Measurements from ENCODE around the gene CEP20.

Gene CEP20

DNA sequence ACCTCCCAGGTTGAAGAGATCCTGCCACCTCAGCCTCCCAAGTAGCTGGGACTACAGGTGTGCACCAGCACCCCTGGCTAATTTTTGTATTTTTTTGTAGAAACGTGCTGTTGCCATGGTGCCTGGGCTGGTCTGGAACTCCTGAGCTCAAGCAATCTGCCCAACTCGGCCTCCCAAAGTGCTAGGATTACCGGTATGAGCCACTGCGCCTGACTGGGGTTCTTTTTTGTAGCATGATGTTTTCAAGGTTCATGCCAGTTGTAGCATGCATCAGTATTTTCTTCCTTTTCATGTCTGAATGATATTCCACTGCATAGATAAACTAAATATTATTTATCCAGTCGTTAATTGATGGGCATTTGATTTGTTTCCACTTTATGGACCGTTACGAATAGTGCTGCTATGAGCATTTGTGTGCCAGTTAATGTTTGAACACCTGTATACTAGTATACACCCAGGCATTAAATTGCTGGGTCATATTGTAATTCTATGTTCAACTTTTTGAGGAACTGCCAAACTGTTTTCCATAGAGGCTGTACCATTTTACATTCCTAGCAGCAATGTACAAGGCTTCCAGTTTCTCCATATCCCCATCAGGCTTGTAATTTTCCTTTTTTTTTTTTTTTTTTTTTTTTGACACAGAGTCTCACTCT lies 24.8 kb upstream of the CEP20 start:
- TF ChIP-seq TAF1 (IDR thresholded peaks at IDR 0.05; ENCODE audit: borderline replicate concordance, insufficient read depth, low read length) (no peak), SIN3A (IDR thresholded peaks at IDR 0.05; ENCODE audit: borderline replicate concordance, insufficient read depth, low read length) (no peak), FOXP2 (optimal IDR thresholded peaks at IDR 0.05; ENCODE audit: borderline replicate concordance, extremely low read depth, extremely low read length, insufficient read depth) (no peak), POLR2AphosphoS5 (IDR thresholded peaks at IDR 0.05; ENCODE audit: low read depth, low read length) (no peak)
- TF ChIP-seq, protein P1, sequence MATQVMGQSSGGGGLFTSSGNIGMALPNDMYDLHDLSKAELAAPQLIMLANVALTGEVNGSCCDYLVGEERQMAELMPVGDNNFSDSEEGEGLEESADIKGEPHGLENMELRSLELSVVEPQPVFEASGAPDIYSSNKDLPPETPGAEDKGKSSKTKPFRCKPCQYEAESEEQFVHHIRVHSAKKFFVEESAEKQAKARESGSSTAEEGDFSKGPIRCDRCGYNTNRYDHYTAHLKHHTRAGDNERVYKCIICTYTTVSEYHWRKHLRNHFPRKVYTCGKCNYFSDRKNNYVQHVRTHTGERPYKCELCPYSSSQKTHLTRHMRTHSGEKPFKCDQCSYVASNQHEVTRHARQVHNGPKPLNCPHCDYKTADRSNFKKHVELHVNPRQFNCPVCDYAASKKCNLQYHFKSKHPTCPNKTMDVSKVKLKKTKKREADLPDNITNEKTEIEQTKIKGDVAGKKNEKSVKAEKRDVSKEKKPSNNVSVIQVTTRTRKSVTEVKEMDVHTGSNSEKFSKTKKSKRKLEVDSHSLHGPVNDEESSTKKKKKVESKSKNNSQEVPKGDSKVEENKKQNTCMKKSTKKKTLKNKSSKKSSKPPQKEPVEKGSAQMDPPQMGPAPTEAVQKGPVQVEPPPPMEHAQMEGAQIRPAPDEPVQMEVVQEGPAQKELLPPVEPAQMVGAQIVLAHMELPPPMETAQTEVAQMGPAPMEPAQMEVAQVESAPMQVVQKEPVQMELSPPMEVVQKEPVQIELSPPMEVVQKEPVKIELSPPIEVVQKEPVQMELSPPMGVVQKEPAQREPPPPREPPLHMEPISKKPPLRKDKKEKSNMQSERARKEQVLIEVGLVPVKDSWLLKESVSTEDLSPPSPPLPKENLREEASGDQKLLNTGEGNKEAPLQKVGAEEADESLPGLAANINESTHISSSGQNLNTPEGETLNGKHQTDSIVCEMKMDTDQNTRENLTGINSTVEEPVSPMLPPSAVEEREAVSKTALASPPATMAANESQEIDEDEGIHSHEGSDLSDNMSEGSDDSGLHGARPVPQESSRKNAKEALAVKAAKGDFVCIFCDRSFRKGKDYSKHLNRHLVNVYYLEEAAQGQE (IDR thresholded peaks at IDR 0.05; ENCODE audit: insufficient read depth in 1 of 2, low read depth in 2 of 2, low read length in 2 of 2), result no peak

DNA sequence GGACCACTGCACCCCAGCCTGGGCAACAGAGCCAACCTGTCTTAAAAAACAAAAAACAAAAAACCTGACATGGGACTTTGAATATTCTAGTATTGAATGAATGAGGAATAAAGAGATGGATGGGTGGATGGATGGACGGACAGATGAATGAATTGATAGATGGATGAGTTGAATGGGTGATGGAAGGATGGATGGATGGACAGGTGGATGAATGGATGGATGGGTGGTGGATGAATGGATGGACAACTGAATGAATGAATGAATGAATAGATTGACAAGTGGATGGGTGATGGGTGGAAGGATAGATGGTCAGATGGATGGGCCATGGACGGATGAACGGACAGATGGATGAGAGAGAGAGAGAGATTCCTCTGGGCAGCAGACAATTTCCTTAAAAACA lies 22.8 kb upstream of the CEP20 start:
- no peak for TF ChIP-seq POLR2AphosphoS5 (IDR thresholded peaks at IDR 0.05; ENCODE audit: low read depth, low read length)
- no peak for TF ChIP-seq FOXP2 (optimal IDR thresholded peaks at IDR 0.05; ENCODE audit: borderline replicate concordance, extremely low read depth, extremely low read length, insufficient read depth)
- TF ChIP-seq, protein P1 (IDR thresholded peaks at IDR 0.05; ENCODE audit: insufficient read depth in 1 of 2, low read depth in 2 of 2, low read length in 2 of 2), result no peak
- no peak for TF ChIP-seq SIN3A (IDR thresholded peaks at IDR 0.05; ENCODE audit: borderline replicate concordance, insufficient read depth, low read length)
- no peak for TF ChIP-seq TAF1 (IDR thresholded peaks at IDR 0.05; ENCODE audit: borderline replicate concordance, insufficient read depth, low read length)

DNA sequence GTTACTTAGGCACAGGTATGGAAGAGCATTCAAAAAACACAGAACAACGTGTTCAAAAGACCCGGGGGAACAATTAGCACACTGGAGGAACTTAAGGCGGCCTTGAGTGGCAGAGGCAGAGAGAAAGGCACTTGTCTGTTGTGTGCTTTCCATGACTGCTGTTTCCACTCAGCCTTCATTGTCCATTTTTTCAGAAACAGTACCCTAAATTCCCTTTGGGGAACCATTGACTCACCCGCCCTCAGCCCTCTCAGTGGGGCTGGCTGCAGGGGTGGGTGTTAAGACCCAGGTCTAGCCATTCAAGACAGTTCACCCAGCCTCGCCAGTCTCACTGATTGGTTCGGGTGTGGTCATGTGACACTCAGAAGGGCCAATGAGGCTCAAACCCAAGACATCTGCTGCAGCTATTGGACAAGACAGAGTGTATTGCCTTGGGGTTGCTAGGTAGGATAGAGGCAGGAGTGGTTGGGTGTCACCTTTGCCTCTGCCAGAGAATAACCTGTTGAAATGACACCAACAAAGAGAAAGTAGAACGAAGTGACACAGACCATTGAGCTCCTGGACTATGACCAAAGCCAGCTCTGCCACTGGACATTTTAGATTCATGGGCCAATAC lies 19.6 kb upstream of the CEP20 start:
- no peak for TF ChIP-seq TAF1 (IDR thresholded peaks at IDR 0.05; ENCODE audit: borderline replicate concordance, insufficient read depth, low read length)
- no peak for TF ChIP-seq POLR2AphosphoS5 (IDR thresholded peaks at IDR 0.05; ENCODE audit: low read depth, low read length)
- TF ChIP-seq SIN3A (IDR thresholded peaks at IDR 0.05; ENCODE audit: borderline replicate concordance, insufficient read depth, low read length), result no peak
- TF ChIP-seq, protein P1 (IDR thresholded peaks at IDR 0.05; ENCODE audit: insufficient read depth in 1 of 2, low read depth in 2 of 2, low read length in 2 of 2), result no peak
- no peak for TF ChIP-seq FOXP2 (optimal IDR thresholded peaks at IDR 0.05; ENCODE audit: borderline replicate concordance, extremely low read depth, extremely low read length, insufficient read depth)

DNA sequence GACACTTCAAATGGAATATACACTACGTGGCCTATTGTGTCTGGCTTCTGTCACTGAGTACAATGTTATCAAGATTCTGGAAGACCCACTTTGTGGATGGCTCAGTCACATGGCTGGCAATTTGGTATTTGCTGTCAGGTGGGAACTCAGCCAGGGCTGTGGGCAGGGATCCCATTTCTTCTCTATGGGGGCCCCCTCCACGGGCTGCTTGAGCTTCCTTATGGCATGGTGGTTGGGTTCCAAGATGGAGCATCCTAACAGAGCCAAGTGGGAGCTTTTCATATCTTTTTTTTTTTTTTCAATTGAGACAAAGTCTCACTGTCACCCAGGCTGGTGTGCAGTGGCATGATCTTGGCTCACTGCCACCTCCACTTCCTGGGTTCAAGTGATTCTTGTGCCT lies 18.0 kb upstream of the CEP20 start:
- TF ChIP-seq FOXP2 (optimal IDR thresholded peaks at IDR 0.05; ENCODE audit: borderline replicate concordance, extremely low read depth, extremely low read length, insufficient read depth) (no peak), SIN3A (IDR thresholded peaks at IDR 0.05; ENCODE audit: borderline replicate concordance, insufficient read depth, low read length) (no peak), POLR2AphosphoS5 (IDR thresholded peaks at IDR 0.05; ENCODE audit: low read depth, low read length) (no peak), TAF1 (IDR thresholded peaks at IDR 0.05; ENCODE audit: borderline replicate concordance, insufficient read depth, low read length) (no peak)
- TF ChIP-seq, protein P1 (IDR thresholded peaks at IDR 0.05; ENCODE audit: insufficient read depth in 1 of 2, low read depth in 2 of 2, low read length in 2 of 2), result no peak

Data from PFSK-1 (cell line).